Limb (tissue), 2 donors: ENCODE results near the gene PHACTR3.

ENCODE experiments used
- DNase-seq, 2 donors: peaks; one replicate each; pipeline ENCODE4 v3.0.0-alpha.2; 2016; ENCODE audit errors: extremely low spot score in 2 of 2

Gene PHACTR3

DNA sequence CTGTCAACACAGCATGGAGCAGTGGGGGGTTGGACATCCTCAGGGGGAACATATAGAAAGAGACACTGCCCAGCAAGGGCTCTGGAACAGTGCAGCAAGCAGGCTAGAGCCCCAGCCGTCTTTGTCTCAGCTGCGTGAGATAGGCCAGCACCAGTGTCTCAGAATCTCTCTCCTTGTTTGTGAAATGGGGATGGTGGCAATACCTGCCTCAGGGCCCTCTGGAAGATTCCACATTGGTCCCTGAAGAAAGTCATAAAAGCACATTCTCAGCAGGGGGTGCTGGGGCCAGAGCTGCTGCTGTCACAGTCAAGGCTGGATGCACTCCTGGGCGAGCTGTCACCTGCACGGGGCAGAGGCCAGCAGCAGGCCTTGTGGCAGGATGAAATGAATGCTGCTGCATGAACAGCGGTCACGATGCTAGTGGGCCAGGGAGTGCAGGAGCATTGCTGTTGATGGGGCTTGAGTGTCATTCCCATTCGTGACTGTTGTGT lies 207.4 kb downstream of the PHACTR3 start:
- DNase-seq = peak in 1 of 2 donors; percentile 21

DNA sequence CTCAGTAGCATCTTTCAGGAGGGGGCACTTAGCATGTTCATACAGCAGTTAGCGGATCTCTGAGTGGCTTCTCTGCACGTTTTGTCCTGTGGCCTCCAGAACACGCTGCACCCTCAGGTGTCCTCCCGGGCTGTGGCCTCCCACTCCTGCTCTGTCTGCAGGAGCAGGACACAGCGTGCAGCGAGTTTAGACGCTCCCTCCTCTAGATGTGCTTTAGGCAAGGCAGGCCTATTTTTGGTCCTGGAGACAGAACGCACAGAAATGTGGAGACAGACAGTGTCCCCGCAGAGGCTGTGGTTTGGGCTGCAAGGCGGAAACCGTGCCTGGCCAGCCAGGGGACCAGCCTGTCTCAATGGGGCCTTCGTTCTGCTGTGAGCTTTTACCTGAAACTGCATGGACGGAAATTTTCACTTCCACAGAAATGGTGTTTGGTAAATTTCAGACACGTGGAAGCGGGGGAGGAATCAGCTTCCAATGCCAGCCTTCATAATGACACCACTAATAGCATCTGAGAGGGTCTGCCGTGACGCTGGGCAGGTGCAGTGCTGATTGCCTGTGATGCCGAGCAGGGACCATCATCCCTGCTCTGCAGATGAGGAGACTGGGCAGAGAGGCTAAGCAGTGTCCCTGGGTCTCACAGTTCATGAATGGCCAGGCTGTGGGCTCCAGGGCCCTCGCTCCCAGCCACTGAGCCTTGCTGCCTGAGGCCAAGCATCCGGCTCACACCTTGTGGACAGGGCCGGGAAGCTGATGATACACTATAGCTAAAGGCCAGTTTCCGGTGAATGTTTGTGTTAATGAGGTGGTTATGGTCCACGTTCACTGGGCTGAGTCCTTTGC lies 208.2 kb downstream of the PHACTR3 start:
- DNase-seq = peak in 1 of 2 donors; percentile 22

GRCh38 chr20:59813126-59813947 lies 209.0 kb downstream of the PHACTR3 start:
- peak in 1 of 2 donors; percentile 10 for DNase-seq

GRCh38 chr20:59813948-59814839 lies 209.9 kb downstream of the PHACTR3 start:
- peak in 1 of 2 donors; percentile 23 for DNase-seq

- peak in 1 of 2 donors; percentile 14 for DNase-seq
These were observed 210.6 kb downstream of the PHACTR3 start for GRCh38 chr20:59814840-59815340.

GRCh38 chr20:59816146-59816738 lies 211.9 kb downstream of the PHACTR3 start:
- no peak for DNase-seq

DNA sequence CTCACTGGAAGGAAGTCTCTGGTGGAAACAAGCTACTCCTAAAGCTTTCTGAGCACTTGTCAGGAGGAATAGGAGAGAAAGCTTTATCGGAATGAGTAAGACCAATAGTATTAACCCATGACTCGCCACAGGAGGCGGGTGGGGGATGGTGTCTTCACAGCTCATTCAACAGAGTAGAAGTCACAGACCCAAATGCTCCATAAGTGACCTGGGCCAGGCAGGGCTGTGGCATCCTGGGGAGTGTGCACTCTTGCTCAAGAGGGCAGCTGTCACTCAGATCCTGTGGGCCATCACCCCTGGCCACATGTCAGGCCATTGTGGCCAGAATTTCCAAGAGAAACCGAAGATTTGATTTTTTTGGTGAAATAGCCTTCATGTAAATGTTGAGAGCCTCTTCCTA lies 213.1 kb downstream of the PHACTR3 start:
- no peak for DNase-seq

- no peak for DNase-seq
These were observed 213.7 kb downstream of the PHACTR3 start for GRCh38 chr20:59817846-59818615.

DNA sequence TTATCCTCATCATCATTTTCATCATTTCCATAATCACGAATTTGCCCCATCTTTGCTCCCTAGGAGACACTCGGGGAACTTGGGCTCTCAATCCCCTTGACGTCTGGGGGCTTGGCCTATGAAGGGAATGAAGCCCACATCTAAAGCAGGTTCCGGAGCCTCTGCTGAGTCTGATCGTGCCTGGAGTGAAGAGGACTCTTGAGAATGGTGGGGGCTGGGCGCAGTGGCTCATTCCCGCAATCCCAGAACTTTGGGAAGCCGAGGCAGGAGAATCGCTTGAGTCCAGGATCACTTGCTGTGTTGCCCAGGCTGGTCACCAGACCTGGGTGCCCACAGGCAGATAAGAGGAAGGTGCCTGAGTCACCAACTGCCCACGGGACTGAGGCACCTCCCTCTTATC lies 214.6 kb downstream of the PHACTR3 start:
- DNase-seq = no peak

- peak in 1 of 2 donors; percentile 22 for DNase-seq
These were observed 215.3 kb downstream of the PHACTR3 start for GRCh38 chr20:59819496-59820203.

GRCh38 chr20:59820204-59821041 lies 216.1 kb downstream of the PHACTR3 start:
- DNase-seq = peak; percentile 46 to 50

DNA sequence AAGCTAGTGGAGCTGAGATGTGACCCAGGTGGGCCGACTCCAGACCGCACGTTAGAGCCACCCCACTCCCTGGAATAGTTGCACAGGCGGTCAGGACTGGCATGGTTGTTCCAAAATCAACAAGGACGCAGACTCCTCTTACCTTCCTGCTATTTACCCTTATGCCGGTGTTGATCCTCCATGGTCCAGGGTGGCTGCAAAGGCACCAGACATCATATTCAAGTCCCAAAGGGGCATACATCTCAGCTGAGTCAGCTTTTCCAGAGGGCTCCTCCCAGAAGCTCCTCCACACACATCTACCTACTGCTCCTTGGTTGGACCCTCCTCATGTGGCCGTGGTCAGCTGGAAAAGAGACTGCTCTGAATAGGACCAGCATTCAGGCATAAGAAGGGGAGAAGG lies 216.9 kb downstream of the PHACTR3 start:
- DNase-seq = no peak

GRCh38 chr20:59821788-59822187 lies 217.4 kb downstream of the PHACTR3 start:
- DNase-seq = peak in 1 of 2 donors; percentile 20

- peak in 1 of 2 donors; percentile 19 for DNase-seq
These were observed 218.1 kb downstream of the PHACTR3 start for GRCh38 chr20:59822291-59823029.

- no peak for DNase-seq
These were observed 218.7 kb downstream of the PHACTR3 start for GRCh38 chr20:59823030-59823423.

DNA sequence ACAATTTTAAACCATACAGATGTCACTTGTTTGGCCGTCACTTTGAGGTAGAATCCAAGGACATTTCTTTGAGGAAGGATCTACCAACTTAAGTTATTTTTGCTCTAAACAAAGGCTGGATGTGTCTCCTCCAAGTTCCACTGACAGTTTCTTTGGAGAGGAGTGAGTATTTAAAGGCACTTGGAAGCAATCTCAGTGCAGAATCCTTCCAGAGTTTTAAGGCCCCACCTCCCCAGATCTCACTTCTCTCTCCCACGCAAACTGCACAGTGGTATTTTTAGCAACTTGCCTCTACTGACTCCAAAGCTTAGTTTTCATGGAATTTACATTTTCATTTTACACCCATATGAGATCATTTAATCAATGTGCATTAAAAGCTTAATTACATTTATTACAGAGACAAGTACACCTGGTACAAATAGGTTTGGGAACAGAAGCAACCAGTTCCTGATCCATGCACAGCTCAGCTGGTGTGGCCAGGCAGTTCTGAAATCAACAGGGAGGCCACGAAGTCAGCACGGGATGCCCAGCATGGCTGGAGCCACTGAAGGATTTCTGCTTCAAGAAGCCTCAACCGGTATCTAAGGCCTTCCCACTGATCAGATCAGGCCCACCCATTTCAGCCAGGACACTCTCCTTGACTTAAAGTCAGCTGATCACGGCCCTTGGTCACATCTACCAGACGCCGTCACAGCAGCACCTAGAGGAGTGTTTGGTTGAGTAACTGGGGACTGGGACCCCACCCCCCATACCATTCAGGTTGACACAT lies 219.3 kb downstream of the PHACTR3 start:
- peak in 1 of 2 donors; percentile 7 for DNase-seq
